ENCODE results near the gene TBL1X.

TBL1X gene

GRCh38 chrX:9698576-9698975, 233.7 kb downstream of the TBL1X start:
- H3K27me3 ChIP-seq: no peaks in the 10 kb centered on the region
- no peaks in the 10 kb centered on the region for H3K9me3 ChIP-seq
- H3K36me3 ChIP-seq: no peaks in the 10 kb centered on the region; the same call in 1 of the 2 replicates
- H3K4me3 ChIP-seq (ENCODE audit: low read depth, low read length): no peak overlapping the region
- no peak for TF ChIP-seq CTCF (IDR thresholded peaks at IDR 0.05; ENCODE audit: low read depth, low read length)
- DNase-seq: no peak
- H3K4me1 ChIP-seq: no peaks in the 10 kb centered on the region

- Histone ChIP-seq H3K4me3 (ENCODE audit: low read depth, low read length) (no peak overlapping the region), H3K4me1 (no peaks in the 10 kb centered on the region), H3K27me3 (no peaks in the 10 kb centered on the region), H3K36me3 (no peaks in the 10 kb centered on the region; the same call in 1 of the 2 replicates), H3K9me3 (no peaks in the 10 kb centered on the region)
- no peak for DNase-seq
- no peak for TF ChIP-seq CTCF (IDR thresholded peaks at IDR 0.05; ENCODE audit: low read depth, low read length)
Measured at GRCh38 chrX:9700555-9700954, 235.7 kb downstream of the TBL1X start.

- no peaks in the 10 kb centered on the region for H3K4me1 ChIP-seq
- H3K4me3 ChIP-seq (ENCODE audit: low read depth, low read length): no peak overlapping the region
- no peaks in the 10 kb centered on the region for H3K9me3 ChIP-seq
- no peak; the same call in 1 of the 2 replicates for TF ChIP-seq CTCF (IDR thresholded peaks at IDR 0.05; ENCODE audit: low read depth, low read length)
- no peaks in the 10 kb centered on the region; the same call in 1 of the 2 replicates for H3K36me3 ChIP-seq
- no peak for DNase-seq
- H3K27me3 ChIP-seq: no peaks in the 10 kb centered on the region
Measured at GRCh38 chrX:9701790-9702189, 236.9 kb downstream of the TBL1X start.

GRCh38 chrX:9703406-9703805, 238.5 kb downstream of the TBL1X start:
- TF ChIP-seq CTCF (IDR thresholded peaks at IDR 0.05; ENCODE audit: low read depth, low read length): no peak
- no peak for DNase-seq
- Histone ChIP-seq H3K4me3 (ENCODE audit: low read depth, low read length) (no peak overlapping the region), H3K4me1 (no peaks in the 10 kb centered on the region), H3K9me3 (no peaks in the 10 kb centered on the region), H3K36me3 (no peaks in the 10 kb centered on the region; the same call in 1 of the 2 replicates), H3K27me3 (no peaks in the 10 kb centered on the region)

- TF ChIP-seq CTCF (IDR thresholded peaks at IDR 0.05; ENCODE audit: low read depth, low read length): no peak
- no peak for DNase-seq
- Histone ChIP-seq H3K27me3 (no peaks in the 10 kb centered on the region), H3K4me1 (no peaks in the 10 kb centered on the region), H3K9me3 (no peaks in the 10 kb centered on the region), H3K4me3 (ENCODE audit: low read depth, low read length) (no peak overlapping the region), H3K36me3 (peaks cover 7% of the 10 kb centered on the region)
Measured at GRCh38 chrX:9704876-9705465, 240.1 kb downstream of the TBL1X start.

GRCh38 chrX:9706421-9706820, 241.6 kb downstream of the TBL1X start:
- DNase-seq: no peak
- TF ChIP-seq CTCF (IDR thresholded peaks at IDR 0.05; ENCODE audit: low read depth, low read length): no peak
- Histone ChIP-seq H3K27me3 (no peaks in the 10 kb centered on the region), H3K4me1 (no peaks in the 10 kb centered on the region), H3K4me3 (ENCODE audit: low read depth, low read length) (no peak overlapping the region), H3K36me3 (peaks cover 9% of the 10 kb centered on the region), H3K9me3 (no peaks in the 10 kb centered on the region)

Data from BE2C (cell line).